Subcutaneous abdominal adipose tissue (tissue), 5 donors: ENCODE data around the gene UACA.

ENCODE experiments used
- H3K27ac ChIP-seq: one replicate; pipeline ENCODE4 v1.7.0; 2013; ENCODE audit warnings: low read depth, mild to moderate bottlenecking, inconsistent platforms, low read length, moderate library complexity
- H3K27me3 ChIP-seq, 5 donors: one replicate each; pipeline ENCODE4 v1.7.0; 2013; ENCODE audit warnings: low read length in 5 of 5, inconsistent platforms in 1 of 5; ENCODE audit not compliant: control insufficient read depth in 5 of 5, insufficient read depth in 4 of 5
- H3K36me3 ChIP-seq, 5 donors: one replicate each; pipeline ENCODE4 v1.7.0; 2013; ENCODE audit warnings: low read length in 5 of 5; ENCODE audit not compliant: control insufficient read depth in 5 of 5, insufficient read depth in 5 of 5
- H3K4me1 ChIP-seq, 5 donors: one replicate each; pipeline ENCODE4 v1.7.0; 2013; ENCODE audit warnings: low read length in 5 of 5, mild to moderate bottlenecking in 3 of 5, moderate library complexity in 1 of 5; ENCODE audit not compliant: control insufficient read depth in 5 of 5, insufficient read depth in 5 of 5
- H3K4me3 ChIP-seq, 5 donors: one replicate each; pipeline ENCODE4 v1.7.0; 2013; ENCODE audit warnings: low read length in 5 of 5, low read depth in 1 of 5
- H3K9ac ChIP-seq, 5 donors: one replicate each; pipeline ENCODE4 v1.7.0; 2013; ENCODE audit warnings: low read length in 5 of 5, mild to moderate bottlenecking in 4 of 5, moderate library complexity in 3 of 5
- H3K9me3 ChIP-seq, 5 donors: one replicate each; pipeline ENCODE4 v1.7.0; 2013; ENCODE audit warnings: low read length in 5 of 5; ENCODE audit not compliant: control insufficient read depth in 5 of 5
- donor health status: healthy.
- donor health status: healthy.
- donor health status: healthy.
- donor health status: healthy.
- donor health status: healthy.

UACA gene

DNA sequence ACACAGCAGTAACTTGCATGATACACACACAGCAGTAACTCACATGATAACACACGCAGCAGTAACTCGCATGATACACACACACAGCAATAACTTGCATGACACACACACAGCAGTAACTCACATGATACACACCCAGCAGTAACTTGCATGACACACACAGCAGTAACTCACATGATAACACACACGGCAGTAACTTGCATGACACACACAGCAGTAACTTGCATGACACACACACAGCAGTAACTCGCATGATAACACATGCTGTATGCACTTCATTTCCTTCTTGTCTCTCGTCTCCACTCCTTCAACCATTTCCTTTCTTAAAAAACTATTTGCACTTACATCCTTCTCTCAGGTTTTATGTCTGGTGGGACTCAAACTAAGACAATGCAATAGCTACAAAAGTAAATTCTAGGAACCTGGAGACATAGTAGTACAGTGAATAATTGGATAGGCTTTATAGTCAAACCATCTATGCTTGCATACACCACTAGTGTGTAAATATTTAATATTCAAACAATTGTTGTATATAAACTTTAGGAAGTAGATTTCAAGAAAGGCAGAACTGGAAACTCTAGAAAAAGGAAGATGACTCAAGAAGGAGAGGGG lies 130.8 kb downstream of the UACA start:
- Histone ChIP-seq H3K9ac (no peak overlapping the region), H3K27me3 (peaks cover 0 to 4% (median 0%) of the 10 kb centered on the region in 5 donors), H3K9me3 (no peaks in the 10 kb centered on the region), H3K36me3 (peaks cover 0 to 6% (median 0%) of the 10 kb centered on the region in 5 donors), H3K27ac (no peak overlapping the region), H3K4me1 (peaks cover 0 to 8% (median 0%) of the 10 kb centered on the region in 5 donors), H3K4me3 (no peak overlapping the region)

GRCh38 chr15:70632079-70632478 lies 131.3 kb downstream of the UACA start:
- Histone ChIP-seq H3K27me3 (peaks cover 0 to 4% (median 0%) of the 10 kb centered on the region in 5 donors), H3K27ac (no peak overlapping the region), H3K36me3 (peaks cover 0 to 6% (median 0%) of the 10 kb centered on the region in 5 donors), H3K4me1 (peaks cover 0 to 8% (median 0%) of the 10 kb centered on the region in 5 donors), H3K9me3 (no peaks in the 10 kb centered on the region), H3K9ac (no peak overlapping the region), H3K4me3 (no peak overlapping the region)

DNA sequence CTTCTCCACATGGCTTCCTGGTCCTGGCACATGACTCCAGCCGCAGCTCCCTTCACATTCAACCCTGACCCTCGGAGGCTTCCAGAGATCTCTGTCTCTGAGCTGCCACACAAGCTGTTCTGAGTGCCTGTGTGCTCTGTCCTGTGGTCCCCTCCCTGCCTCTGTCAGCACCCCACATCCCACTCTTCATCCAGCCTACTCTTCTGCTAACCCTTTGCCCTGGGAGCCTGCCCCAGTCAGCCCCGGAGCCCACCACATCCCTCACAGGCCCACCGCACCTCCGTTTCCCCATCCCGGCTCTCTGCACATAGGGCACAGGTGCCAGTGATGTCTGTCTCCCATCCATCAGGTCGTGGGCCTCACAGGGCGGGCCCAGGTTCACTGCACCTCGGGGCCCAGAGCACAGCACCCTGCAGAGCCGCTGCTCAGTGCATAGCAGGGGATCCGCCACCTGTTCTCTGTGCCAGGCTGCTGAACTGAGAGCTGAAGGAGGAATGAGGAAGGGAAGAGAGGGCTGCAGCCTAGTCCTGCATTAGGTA lies 133.6 kb downstream of the UACA start:
- H3K9ac ChIP-seq = no peak overlapping the region
- H3K27ac ChIP-seq = no peak overlapping the region
- peaks cover 0 to 4% (median 0%) of the 10 kb centered on the region in 5 donors for H3K27me3 ChIP-seq
- H3K36me3 ChIP-seq = no peaks in the 10 kb centered on the region
- no peaks in the 10 kb centered on the region for H3K9me3 ChIP-seq
- H3K4me3 ChIP-seq = no peak overlapping the region
- H3K4me1 ChIP-seq = peaks cover 0 to 8% (median 0%) of the 10 kb centered on the region in 5 donors

- Histone ChIP-seq H3K4me1 (peaks cover 0 to 8% (median 0%) of the 10 kb centered on the region in 5 donors), H3K27me3 (peaks cover 0 to 4% (median 0%) of the 10 kb centered on the region in 5 donors), H3K9me3 (peaks cover 0 to 2% (median 0%) of the 10 kb centered on the region in 5 donors), H3K4me3 (no peak overlapping the region), H3K9ac (no peak overlapping the region), H3K36me3 (no peaks in the 10 kb centered on the region), H3K27ac (no peak overlapping the region)
These were observed 134.8 kb downstream of the UACA start for GRCh38 chr15:70628549-70628896.

DNA sequence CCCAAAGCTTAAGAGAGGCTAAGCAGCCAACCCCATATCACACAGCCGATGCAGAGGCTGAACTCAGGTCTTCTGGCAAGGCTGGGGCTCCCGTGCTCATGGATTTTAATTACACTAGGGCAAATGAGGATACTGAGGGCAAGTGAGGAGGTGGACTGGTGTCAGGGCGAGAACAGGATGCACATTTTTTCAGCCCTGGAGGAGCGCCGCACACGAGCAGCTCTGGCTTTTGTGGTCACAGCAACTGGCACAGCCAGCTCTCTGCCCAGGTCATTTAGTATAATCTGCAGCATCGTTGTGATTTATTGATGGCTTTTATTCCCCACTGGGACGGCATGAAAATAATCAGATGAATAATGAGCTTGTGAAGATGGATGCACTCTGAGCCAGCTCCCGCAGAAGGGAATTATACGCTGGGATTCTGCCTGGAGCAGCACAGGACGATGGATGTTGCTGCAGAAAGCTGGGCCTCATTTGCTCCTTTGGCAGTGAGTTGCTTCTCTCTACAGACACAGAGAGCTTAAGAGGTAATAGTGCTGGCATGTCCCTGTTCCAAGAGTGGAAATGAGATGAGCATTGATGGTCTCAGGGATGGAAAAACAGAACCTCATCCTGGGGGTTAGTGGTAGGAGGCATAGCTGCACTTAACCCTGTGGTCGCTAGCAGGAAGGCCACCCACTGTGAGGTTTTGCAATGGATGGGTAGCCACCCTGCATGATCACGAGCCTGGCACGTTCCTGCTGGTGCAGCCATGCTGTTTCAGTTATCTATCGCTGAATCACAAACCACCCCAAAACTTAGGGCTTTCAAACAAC lies 135.4 kb downstream of the UACA start:
- Histone ChIP-seq H3K9me3 (peaks cover 0 to 6% (median 3%) of the 10 kb centered on the region in 5 donors), H3K27me3 (peaks cover 0 to 4% (median 0%) of the 10 kb centered on the region in 5 donors), H3K4me1 (peaks cover 0 to 6% (median 0%) of the 10 kb centered on the region in 5 donors), H3K27ac (no peak overlapping the region), H3K36me3 (no peaks in the 10 kb centered on the region), H3K9ac (no peak overlapping the region), H3K4me3 (no peak overlapping the region)

GRCh38 chr15:70627322-70627721 lies 136.0 kb downstream of the UACA start:
- Histone ChIP-seq H3K4me1 (peaks cover 0 to 6% (median 0%) of the 10 kb centered on the region in 5 donors), H3K4me3 (no peak overlapping the region), H3K36me3 (no peaks in the 10 kb centered on the region), H3K27ac (no peak overlapping the region), H3K9ac (no peak overlapping the region), H3K9me3 (peaks cover 0 to 10% (median 4%) of the 10 kb centered on the region in 5 donors), H3K27me3 (peaks cover 0 to 4% (median 0%) of the 10 kb centered on the region in 5 donors)

GRCh38 chr15:70625438-70625837 lies 137.9 kb downstream of the UACA start:
- Histone ChIP-seq H3K36me3 (no peaks in the 10 kb centered on the region), H3K27ac (no peak overlapping the region), H3K9me3 (peaks cover 0 to 12% (median 7%) of the 10 kb centered on the region in 5 donors), H3K9ac (no peak overlapping the region), H3K4me1 (peaks cover 0 to 6% (median 0%) of the 10 kb centered on the region in 5 donors), H3K27me3 (peaks cover 0 to 4% (median 0%) of the 10 kb centered on the region in 5 donors), H3K4me3 (no peak overlapping the region)

GRCh38 chr15:70625011-70625410 lies 138.3 kb downstream of the UACA start:
- Histone ChIP-seq H3K36me3 (no peaks in the 10 kb centered on the region), H3K27ac (no peak overlapping the region), H3K9ac (no peak overlapping the region), H3K27me3 (peaks cover 0 to 4% (median 0%) of the 10 kb centered on the region in 5 donors), H3K4me3 (no peak overlapping the region), H3K4me1 (peaks cover 0 to 6% (median 0%) of the 10 kb centered on the region in 5 donors), H3K9me3 (peaks cover 0 to 12% (median 7%) of the 10 kb centered on the region in 5 donors)

DNA sequence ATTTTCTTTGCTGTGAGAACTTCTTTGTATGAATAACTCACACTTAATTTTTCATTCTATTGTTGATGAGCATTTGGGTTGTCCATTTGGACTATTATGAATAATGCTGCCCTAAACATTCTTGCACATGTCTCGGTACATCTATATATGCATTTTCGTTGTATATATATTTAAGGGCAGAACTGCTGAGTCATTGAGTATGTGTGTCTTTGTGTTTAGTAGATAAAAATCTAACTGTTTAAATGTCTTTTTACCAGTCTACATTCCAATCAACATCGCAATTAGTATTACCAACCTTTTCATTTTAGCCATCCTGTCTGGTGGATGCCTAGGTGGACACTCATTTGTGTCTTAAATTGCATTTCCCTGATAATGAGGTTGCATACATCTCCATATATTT lies 144.4 kb downstream of the UACA start:
- no peaks in the 10 kb centered on the region for H3K36me3 ChIP-seq
- H3K9me3 ChIP-seq = peaks cover 0 to 12% (median 7%) of the 10 kb centered on the region in 5 donors
- no peaks in the 10 kb centered on the region for H3K4me1 ChIP-seq
- H3K4me3 ChIP-seq = no peak overlapping the region
- no peak overlapping the region for H3K27ac ChIP-seq
- peaks cover 0 to 2% (median 0%) of the 10 kb centered on the region in 5 donors for H3K27me3 ChIP-seq
- H3K9ac ChIP-seq = no peak overlapping the region

- Histone ChIP-seq H3K4me1 (no peaks in the 10 kb centered on the region), H3K9me3 (peaks cover 0 to 7% (median 5%) of the 10 kb centered on the region in 5 donors), H3K27me3 (peaks cover 0 to 2% (median 0%) of the 10 kb centered on the region in 5 donors), H3K4me3 (no peak overlapping the region), H3K9ac (no peak overlapping the region), H3K27ac (no peak overlapping the region), H3K36me3 (no peaks in the 10 kb centered on the region)
These were observed 145.5 kb downstream of the UACA start for GRCh38 chr15:70617911-70618287.
